Measurements from ENCODE around the gene MST1R. TPM values are rescaled to one million over a fixed set of nuclear protein-coding genes. Genes with fewer than 3 reads are reported as not detected.

The MST1R gene
- total and polyA plus RNA-seq, 2 donors, result 8.9 to 25.3 TPM

- Histone ChIP-seq H3K4me3 (ENCODE audit: low read length in 2 of 2) (no peak overlapping the region), H3K27me3 (ENCODE audit: control insufficient read depth in 2 of 2, insufficient read depth in 1 of 2, low read length in 1 of 2) (peaks cover 0 to 17% of the 10 kb centered on the region in 2 donors), H3K9me3 (ENCODE audit: control insufficient read depth in 2 of 2, insufficient read depth in 1 of 2, low read length in 1 of 2) (no peaks in the 10 kb centered on the region), H3K27ac (ENCODE audit: low read depth in 1 of 2, low read length in 1 of 2) (no peak overlapping the region), H3K4me1 (ENCODE audit: control insufficient read depth in 2 of 2, insufficient read depth in 2 of 2, low read length in 2 of 2) (peaks cover 13 to 20% of the 10 kb centered on the region in 2 donors), H3K36me3 (ENCODE audit: control insufficient read depth in 2 of 2, insufficient read depth in 2 of 2, low read length in 1 of 2) (no peaks in the 10 kb centered on the region)
- no peak for DNase-seq (ENCODE audit: low read depth in 6 of 9, low spot score in 9 of 9)
- WGBS, result 94% methylated on average over 12 of the region's 12 CpGs
These were observed 43.9 kb downstream of the MST1R start for GRCh38 chr3:49859576-49860305.

DNA sequence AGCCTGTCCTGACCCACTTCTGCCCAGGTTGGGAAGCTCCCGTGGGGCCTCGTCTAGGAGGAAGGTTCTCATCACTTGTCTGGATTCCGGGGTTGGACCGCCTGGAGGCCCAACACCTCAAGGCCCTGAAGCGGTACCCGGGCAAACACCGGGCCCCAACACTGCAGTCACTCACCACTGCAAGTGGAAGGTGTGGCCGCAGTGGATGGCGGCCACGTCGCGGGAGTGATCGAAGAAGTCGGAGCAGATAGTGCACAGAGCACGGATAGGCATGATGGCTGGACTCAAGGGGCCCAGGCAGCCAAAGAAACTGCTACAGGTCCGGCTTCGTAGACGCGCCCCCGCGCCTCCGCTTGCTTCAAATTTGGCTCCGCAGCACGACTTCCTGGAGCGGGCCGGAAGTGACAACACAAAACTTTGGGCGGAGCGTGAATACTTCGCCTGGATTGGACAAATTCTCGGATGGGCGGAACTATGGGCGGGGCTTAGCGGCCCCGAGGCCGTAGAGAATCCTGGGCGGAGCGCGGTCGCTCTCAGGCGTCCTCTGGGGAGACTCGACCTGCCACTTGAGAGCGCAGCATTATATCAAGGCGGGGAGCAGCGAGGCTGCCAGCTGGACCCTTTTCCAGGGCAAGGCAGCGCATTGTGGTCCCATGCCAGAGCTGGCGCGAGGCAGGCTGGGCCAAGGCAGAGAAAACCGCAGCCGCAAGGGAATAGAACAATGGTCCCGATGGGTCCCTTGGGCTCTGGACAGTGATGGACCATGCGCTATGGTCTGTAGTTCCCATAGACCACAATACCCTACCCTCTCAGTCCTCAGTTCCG, 47.3 kb downstream of the MST1R start, which contains the start of gene TRAIP:
TRAIP (minus strand) TSS at position 384 of the 825 bp plus-strand sequence; CDS start at position 273, 111 bp downstream.
- Histone ChIP-seq H3K36me3 (ENCODE audit: control insufficient read depth in 2 of 2, insufficient read depth in 2 of 2, low read length in 1 of 2) (no peaks in the 10 kb centered on the region), H3K27me3 (ENCODE audit: control insufficient read depth in 2 of 2, insufficient read depth in 1 of 2, low read length in 1 of 2) (no peaks in the 10 kb centered on the region), H3K4me1 (ENCODE audit: control insufficient read depth in 2 of 2, insufficient read depth in 2 of 2, low read length in 2 of 2) (peaks cover 13 to 20% of the 10 kb centered on the region in 2 donors), H3K9me3 (ENCODE audit: control insufficient read depth in 2 of 2, insufficient read depth in 1 of 2, low read length in 1 of 2) (no peaks in the 10 kb centered on the region), H3K27ac (ENCODE audit: low read depth in 1 of 2, low read length in 1 of 2) (peak within 1 kb of the TSS; percentile 45 to 62), H3K4me3 (ENCODE audit: low read length in 2 of 2) (peak within 1 kb of the TSS; percentile 60 to 72)
- DNase-seq (ENCODE audit: low read depth in 6 of 9, low spot score in 9 of 9), result peak; percentile 88 to 98 (median 93)
- 5% methylated on average over 52 of the region's 52 CpGs for WGBS

DNA sequence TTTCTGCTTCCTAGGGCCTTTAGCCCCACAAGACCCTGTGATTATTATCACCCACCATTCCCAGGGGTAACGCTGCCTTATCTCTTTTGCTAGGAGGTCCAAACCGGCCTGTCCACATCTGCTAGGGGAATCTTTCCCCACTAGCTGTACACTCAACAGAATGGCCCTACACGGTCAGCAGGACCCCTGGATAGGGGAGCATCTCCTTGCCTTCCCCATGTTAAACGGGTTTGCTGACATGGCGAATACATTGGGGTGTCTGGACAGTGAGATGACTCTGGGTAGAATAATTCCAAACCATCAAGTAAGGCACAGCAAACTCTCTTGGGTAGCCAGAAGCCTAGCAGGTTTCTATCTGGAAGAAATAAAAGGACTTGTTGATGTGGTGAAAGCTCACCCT, 48.0 kb downstream of the MST1R start:
- no peaks in the 10 kb centered on the region for H3K27me3 ChIP-seq (ENCODE audit: control insufficient read depth in 2 of 2, insufficient read depth in 1 of 2, low read length in 1 of 2)
- peaks cover 13 to 20% of the 10 kb centered on the region in 2 donors for H3K4me1 ChIP-seq (ENCODE audit: control insufficient read depth in 2 of 2, insufficient read depth in 2 of 2, low read length in 2 of 2)
- WGBS, result 78% methylated on average over 5 of the region's 5 CpGs
- no peak for DNase-seq (ENCODE audit: low read depth in 6 of 9, low spot score in 9 of 9)
- H3K4me3 ChIP-seq (ENCODE audit: low read length in 2 of 2), result peak overlapping the region; percentile 60 to 72
- no peaks in the 10 kb centered on the region for H3K36me3 ChIP-seq (ENCODE audit: control insufficient read depth in 2 of 2, insufficient read depth in 2 of 2, low read length in 1 of 2)
- H3K27ac ChIP-seq (ENCODE audit: low read depth in 1 of 2, low read length in 1 of 2), result no peak overlapping the region
- no peaks in the 10 kb centered on the region for H3K9me3 ChIP-seq (ENCODE audit: control insufficient read depth in 2 of 2, insufficient read depth in 1 of 2, low read length in 1 of 2)

DNA sequence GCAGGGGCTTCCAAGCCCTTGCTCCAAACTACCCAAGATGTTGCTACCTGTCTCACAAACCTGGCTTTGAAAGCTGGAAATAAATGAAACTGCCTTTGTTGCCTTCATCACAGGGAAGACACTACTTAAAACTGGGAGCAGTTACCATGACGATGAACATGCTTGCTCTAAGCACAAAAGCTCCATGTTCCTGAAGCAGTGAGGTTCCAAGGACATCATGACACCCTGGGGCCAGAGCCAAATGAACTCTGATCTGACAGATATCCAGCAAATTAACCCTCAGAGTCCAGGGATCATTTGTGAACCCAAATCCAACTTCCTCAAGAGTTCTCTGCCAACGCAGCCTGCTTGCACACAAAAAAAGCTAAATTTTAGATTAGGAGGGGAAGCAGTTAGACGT, 58.0 kb downstream of the MST1R start:
- DNase-seq (ENCODE audit: low read depth in 6 of 9, low spot score in 9 of 9), result no peak
- H3K9me3 ChIP-seq (ENCODE audit: control insufficient read depth in 2 of 2, insufficient read depth in 1 of 2, low read length in 1 of 2), result no peaks in the 10 kb centered on the region
- no peaks in the 10 kb centered on the region for H3K27me3 ChIP-seq (ENCODE audit: control insufficient read depth in 2 of 2, insufficient read depth in 1 of 2, low read length in 1 of 2)
- H3K4me3 ChIP-seq (ENCODE audit: low read length in 2 of 2), result no peak overlapping the region
- H3K27ac ChIP-seq (ENCODE audit: low read depth in 1 of 2, low read length in 1 of 2), result no peak overlapping the region
- H3K36me3 ChIP-seq (ENCODE audit: control insufficient read depth in 2 of 2, insufficient read depth in 2 of 2, low read length in 1 of 2), result peaks cover 24 to 38% of the 10 kb centered on the region in 2 donors
- WGBS, result 85% methylated on average over 3 of the region's 3 CpGs
- no peaks in the 10 kb centered on the region for H3K4me1 ChIP-seq (ENCODE audit: control insufficient read depth in 2 of 2, insufficient read depth in 2 of 2, low read length in 2 of 2)

DNA sequence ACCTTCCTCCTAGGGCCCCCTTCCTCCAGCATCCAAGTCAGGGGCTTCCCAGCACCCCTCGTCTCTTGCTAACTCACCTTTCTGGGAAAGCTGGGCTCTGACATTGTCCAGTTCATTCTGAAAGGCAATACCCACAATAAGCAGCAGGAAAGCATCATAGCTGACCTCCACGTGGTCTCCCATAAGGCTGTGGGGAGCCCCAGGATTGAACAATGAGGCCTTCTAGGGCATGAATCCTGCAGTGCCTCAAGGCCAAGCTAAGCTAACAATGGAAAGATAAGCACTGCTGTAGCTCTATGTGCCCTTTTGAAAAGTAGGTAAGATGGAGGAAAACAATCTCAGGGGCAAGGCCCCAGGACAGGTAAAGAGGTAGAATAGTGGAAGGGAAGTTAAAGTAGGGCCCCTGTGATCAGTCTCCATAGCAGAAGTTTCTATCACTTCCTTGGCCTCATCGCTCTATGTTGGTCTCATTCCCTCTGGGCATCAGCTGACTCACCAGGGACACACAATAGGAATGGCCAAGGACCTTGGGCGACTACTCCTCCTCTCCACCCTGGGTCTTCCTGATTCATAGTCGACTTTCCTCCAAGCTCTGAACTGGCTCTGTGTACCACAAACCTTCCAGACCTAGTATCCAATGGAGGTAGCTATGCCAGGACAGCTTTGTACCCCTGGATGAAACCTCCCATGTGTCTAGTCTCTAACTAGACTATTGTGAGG, 59.0 kb downstream of the MST1R start:
- Histone ChIP-seq H3K27ac (ENCODE audit: low read depth in 1 of 2, low read length in 1 of 2) (no peak overlapping the region), H3K36me3 (ENCODE audit: control insufficient read depth in 2 of 2, insufficient read depth in 2 of 2, low read length in 1 of 2) (peaks cover 26 to 44% of the 10 kb centered on the region in 2 donors)

GRCh38 chr3:49842843-49843517, 60.7 kb downstream of the MST1R start:
- no peak overlapping the region for H3K27ac ChIP-seq (ENCODE audit: low read depth in 1 of 2, low read length in 1 of 2)
- H3K27me3 ChIP-seq (ENCODE audit: control insufficient read depth in 2 of 2, insufficient read depth in 1 of 2, low read length in 1 of 2), result no peaks in the 10 kb centered on the region
- WGBS, result 98% methylated on average over 3 of the region's 3 CpGs
- H3K4me1 ChIP-seq (ENCODE audit: control insufficient read depth in 2 of 2, insufficient read depth in 2 of 2, low read length in 2 of 2), result no peaks in the 10 kb centered on the region
- DNase-seq (ENCODE audit: low read depth in 6 of 9, low spot score in 9 of 9), result no peak
- no peak overlapping the region for H3K4me3 ChIP-seq (ENCODE audit: low read length in 2 of 2)
- H3K36me3 ChIP-seq (ENCODE audit: control insufficient read depth in 2 of 2, insufficient read depth in 2 of 2, low read length in 1 of 2), result peaks cover 26 to 49% of the 10 kb centered on the region in 2 donors
- H3K9me3 ChIP-seq (ENCODE audit: control insufficient read depth in 2 of 2, insufficient read depth in 1 of 2, low read length in 1 of 2), result no peaks in the 10 kb centered on the region

More for the DNA sequence above, 59.0 kb downstream of the MST1R start:
- no peak for DNase-seq (ENCODE audit: low read depth in 6 of 9, low spot score in 9 of 9)
- 84% methylated on average over 5 of the region's 5 CpGs for WGBS
- Histone ChIP-seq H3K27me3 (ENCODE audit: control insufficient read depth in 2 of 2, insufficient read depth in 1 of 2, low read length in 1 of 2) (no peaks in the 10 kb centered on the region), H3K9me3 (ENCODE audit: control insufficient read depth in 2 of 2, insufficient read depth in 1 of 2, low read length in 1 of 2) (no peaks in the 10 kb centered on the region), H3K4me1 (ENCODE audit: control insufficient read depth in 2 of 2, insufficient read depth in 2 of 2, low read length in 2 of 2) (no peaks in the 10 kb centered on the region), H3K4me3 (ENCODE audit: low read length in 2 of 2) (no peak overlapping the region)

- WGBS, result 98% methylated on average over 7 of the region's 7 CpGs
- no peak overlapping the region for H3K4me3 ChIP-seq (ENCODE audit: low read length in 2 of 2)
- H3K27me3 ChIP-seq (ENCODE audit: control insufficient read depth in 2 of 2, insufficient read depth in 1 of 2, low read length in 1 of 2), result no peaks in the 10 kb centered on the region
- H3K36me3 ChIP-seq (ENCODE audit: control insufficient read depth in 2 of 2, insufficient read depth in 2 of 2, low read length in 1 of 2), result peaks cover 23 to 43% of the 10 kb centered on the region in 2 donors
- no peak overlapping the region for H3K27ac ChIP-seq (ENCODE audit: low read depth in 1 of 2, low read length in 1 of 2)
- no peak for DNase-seq (ENCODE audit: low read depth in 6 of 9, low spot score in 9 of 9)
- no peaks in the 10 kb centered on the region for H3K9me3 ChIP-seq (ENCODE audit: control insufficient read depth in 2 of 2, insufficient read depth in 1 of 2, low read length in 1 of 2)
- no peaks in the 10 kb centered on the region for H3K4me1 ChIP-seq (ENCODE audit: control insufficient read depth in 2 of 2, insufficient read depth in 2 of 2, low read length in 2 of 2)
These were observed 61.9 kb downstream of the MST1R start for GRCh38 chr3:49841806-49842205.

DNA sequence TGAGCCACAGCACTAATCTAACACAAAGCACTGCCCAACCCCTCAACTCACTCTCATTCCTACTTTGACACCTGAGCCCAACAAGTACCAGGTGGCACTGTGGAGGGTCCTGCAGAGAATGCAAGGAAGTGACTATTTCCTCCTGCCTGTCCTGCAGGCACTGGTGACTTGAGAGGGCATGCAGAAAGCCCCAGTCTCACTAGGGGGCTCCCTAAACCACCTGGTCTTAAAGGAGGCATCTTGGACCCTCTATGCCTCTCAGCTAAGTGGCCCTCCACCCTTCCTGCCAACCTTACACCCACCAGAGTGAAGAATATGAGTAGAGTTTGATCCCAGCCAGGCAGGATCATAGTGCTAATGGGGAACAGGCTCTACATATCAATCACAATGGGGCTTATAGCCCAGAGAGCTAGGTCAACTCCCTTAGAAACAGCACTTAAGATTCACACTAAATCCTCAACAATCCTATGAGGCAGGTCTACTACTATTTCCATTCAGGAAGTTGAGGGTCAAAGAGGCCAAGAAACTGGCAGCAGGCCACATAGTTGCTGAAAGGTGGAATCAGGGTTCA, 62.5 kb downstream of the MST1R start:
- DNase-seq (ENCODE audit: low read depth in 6 of 9, low spot score in 9 of 9), result peak in 4 of 9 donors; percentile 17 to 51 (median 30)
- Histone ChIP-seq H3K27ac (ENCODE audit: low read depth in 1 of 2, low read length in 1 of 2) (no peak overlapping the region), H3K4me1 (ENCODE audit: control insufficient read depth in 2 of 2, insufficient read depth in 2 of 2, low read length in 2 of 2) (no peaks in the 10 kb centered on the region), H3K27me3 (ENCODE audit: control insufficient read depth in 2 of 2, insufficient read depth in 1 of 2, low read length in 1 of 2) (no peaks in the 10 kb centered on the region), H3K4me3 (ENCODE audit: low read length in 2 of 2) (no peak overlapping the region), H3K36me3 (ENCODE audit: control insufficient read depth in 2 of 2, insufficient read depth in 2 of 2, low read length in 1 of 2) (peaks cover 22 to 43% of the 10 kb centered on the region in 2 donors), H3K9me3 (ENCODE audit: control insufficient read depth in 2 of 2, insufficient read depth in 1 of 2, low read length in 1 of 2) (no peaks in the 10 kb centered on the region)

All from thymus (tissue), 11 donors.